Measurements from ENCODE around the gene IQSEC1. TPM values are rescaled to one million over a fixed set of nuclear protein-coding genes. Genes with fewer than 3 reads are reported as not detected.

Gene IQSEC1
- total and polyA plus RNA-seq, 2 experiments from 2014 or later: 21.2 to 24.7 TPM

DNA sequence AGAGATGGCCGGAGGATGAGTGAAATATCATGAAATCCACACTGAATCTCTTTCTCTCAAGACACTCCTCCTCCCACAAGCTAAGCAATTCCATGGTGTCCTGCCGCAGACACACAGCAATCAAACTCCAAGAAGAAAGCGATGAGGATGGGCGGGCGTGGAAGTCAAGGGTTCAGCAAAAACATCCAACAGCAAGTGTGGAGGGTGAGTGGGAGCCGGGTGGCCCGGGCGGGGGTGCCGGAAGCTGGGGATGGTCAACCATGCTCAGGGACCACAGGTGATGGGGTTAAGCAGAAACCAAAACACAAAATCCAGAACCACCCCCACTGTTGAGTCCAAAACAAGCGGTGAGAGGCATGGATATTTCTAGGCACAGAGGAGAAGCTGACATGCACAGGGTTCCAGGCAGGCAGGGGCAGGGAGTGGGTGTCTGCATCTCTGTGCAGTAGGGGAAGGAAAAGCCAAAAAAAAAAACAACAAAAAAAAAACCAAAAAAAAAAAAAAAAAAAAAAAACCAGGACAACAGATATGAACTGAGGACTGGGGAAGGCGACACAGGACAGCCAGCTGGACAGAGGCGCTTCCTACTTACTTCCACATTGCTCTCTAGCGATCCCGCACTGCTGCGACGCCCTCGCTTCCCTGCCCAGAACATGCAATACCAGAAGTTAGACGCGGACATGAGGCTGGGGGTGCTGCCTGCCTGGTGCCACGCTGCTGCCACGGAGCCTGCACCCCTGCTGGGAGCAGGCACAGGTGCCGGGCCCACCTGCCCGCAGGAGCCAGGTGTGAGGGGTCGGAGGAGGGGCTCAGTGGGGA lies 170.8 kb downstream of the IQSEC1 start:
- DNase-seq (ENCODE audit: low spot score): no peak
- Histone ChIP-seq H3K27ac (no peak overlapping the region), H2AFZ (no peak overlapping the region), H3K4me2 (no peak overlapping the region), H3K4me3 (no peak overlapping the region), H4K20me1 (ENCODE audit: insufficient read depth, poor library complexity, severe bottlenecking) (no peaks in the 10 kb centered on the region), H3K4me1 (ENCODE audit: insufficient read depth) (no peaks in the 10 kb centered on the region), H3K9me3 (ENCODE audit: low read depth) (no peaks in the 10 kb centered on the region), H3K9me2 (replicated peaks; ENCODE audit: insufficient read depth) (no peaks in the 10 kb centered on the region), H3K36me3 (replicated peaks; ENCODE audit: insufficient read depth, low read depth) (no peaks in the 10 kb centered on the region), H3K27me3 (no peaks in the 10 kb centered on the region), H3K79me2 (no peaks in the 10 kb centered on the region)
- TF ChIP-seq, protein P1, sequence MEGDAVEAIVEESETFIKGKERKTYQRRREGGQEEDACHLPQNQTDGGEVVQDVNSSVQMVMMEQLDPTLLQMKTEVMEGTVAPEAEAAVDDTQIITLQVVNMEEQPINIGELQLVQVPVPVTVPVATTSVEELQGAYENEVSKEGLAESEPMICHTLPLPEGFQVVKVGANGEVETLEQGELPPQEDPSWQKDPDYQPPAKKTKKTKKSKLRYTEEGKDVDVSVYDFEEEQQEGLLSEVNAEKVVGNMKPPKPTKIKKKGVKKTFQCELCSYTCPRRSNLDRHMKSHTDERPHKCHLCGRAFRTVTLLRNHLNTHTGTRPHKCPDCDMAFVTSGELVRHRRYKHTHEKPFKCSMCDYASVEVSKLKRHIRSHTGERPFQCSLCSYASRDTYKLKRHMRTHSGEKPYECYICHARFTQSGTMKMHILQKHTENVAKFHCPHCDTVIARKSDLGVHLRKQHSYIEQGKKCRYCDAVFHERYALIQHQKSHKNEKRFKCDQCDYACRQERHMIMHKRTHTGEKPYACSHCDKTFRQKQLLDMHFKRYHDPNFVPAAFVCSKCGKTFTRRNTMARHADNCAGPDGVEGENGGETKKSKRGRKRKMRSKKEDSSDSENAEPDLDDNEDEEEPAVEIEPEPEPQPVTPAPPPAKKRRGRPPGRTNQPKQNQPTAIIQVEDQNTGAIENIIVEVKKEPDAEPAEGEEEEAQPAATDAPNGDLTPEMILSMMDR (IDR thresholded peaks at IDR 0.05; ENCODE audit: poor library complexity): no peak
- TF ChIP-seq EZH2 (IDR thresholded peaks at IDR 0.05; ENCODE audit: borderline replicate concordance) (no peak), EZH2phosphoT487 (IDR thresholded peaks at IDR 0.05; ENCODE audit: low read depth, severe bottlenecking, unreplicated experiment) (no peak)
- 95% methylated on average over 24 of the region's 24 CpGs for WGBS (ENCODE audit: low lambda C conversion rate, missing lambda C conversion rate)

DNA sequence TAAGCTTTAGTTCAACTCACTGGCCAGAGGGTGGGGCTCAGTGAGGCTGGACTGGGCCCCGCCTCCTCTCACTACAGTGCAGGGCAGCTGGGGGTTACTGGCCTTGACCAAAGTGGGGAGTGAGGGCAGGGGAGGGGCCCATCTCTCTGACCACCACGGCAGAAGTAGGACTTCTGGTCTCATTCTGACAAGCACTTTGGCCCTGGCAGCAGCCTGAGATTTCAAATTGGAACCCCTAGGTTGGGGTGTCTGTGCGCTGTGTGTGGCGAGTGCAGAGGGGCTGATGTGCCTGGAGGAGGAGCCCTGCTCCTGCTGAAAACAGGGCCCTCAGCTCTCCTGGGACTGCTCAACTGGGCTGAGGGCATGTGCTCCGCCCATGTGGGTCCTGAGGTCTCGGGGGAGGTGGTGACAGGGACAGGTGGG lies 171.6 kb downstream of the IQSEC1 start:
- H3K4me3 ChIP-seq: no peak overlapping the region
- no peak overlapping the region for H3K27ac ChIP-seq
- H4K20me1 ChIP-seq (ENCODE audit: insufficient read depth, poor library complexity, severe bottlenecking): no peaks in the 10 kb centered on the region
- no peaks in the 10 kb centered on the region for H3K9me2 ChIP-seq (replicated peaks; ENCODE audit: insufficient read depth)
- no peaks in the 10 kb centered on the region for H3K36me3 ChIP-seq (replicated peaks; ENCODE audit: insufficient read depth, low read depth)
- no peaks in the 10 kb centered on the region for H3K9me3 ChIP-seq (ENCODE audit: low read depth)
- H3K4me2 ChIP-seq: no peak overlapping the region
- no peak for TF ChIP-seq EZH2phosphoT487 (IDR thresholded peaks at IDR 0.05; ENCODE audit: low read depth, severe bottlenecking, unreplicated experiment)
- TF ChIP-seq, protein P1 (IDR thresholded peaks at IDR 0.05; ENCODE audit: poor library complexity): no peak
- 81% methylated on average over 6 of the region's 6 CpGs for WGBS (ENCODE audit: low lambda C conversion rate, missing lambda C conversion rate)
- H2AFZ ChIP-seq: no peak overlapping the region
- H3K4me1 ChIP-seq (ENCODE audit: insufficient read depth): no peaks in the 10 kb centered on the region
- DNase-seq (ENCODE audit: low spot score): no peak
- H3K27me3 ChIP-seq: no peaks in the 10 kb centered on the region
- no peaks in the 10 kb centered on the region for H3K79me2 ChIP-seq

DNA sequence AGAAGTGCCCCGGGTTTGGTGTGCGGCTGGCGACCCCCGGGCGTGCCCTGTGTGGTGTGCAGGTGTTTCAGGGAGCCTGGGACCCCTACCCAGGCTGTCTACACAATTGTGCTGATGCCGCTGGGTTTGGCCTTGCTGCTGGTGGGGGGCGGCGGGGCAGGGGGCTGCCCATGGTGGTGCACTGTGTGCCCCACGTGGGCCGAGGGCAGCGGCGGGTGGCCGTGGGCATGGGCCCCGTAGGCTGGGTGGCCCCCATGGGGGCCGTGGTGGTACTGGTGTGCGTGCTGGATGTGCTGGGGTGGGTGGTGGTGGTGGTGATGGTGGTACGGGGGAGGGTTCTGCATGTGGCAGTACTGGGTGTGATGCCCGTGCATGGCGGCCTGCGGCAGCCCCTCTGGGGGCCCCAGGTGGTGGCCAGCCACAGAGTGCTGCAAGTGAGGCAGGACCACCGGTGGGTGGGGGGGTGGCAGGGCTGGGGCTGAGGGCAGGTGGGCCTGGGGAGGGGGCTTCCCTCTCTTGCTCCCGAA lies 172.3 kb downstream of the IQSEC1 start:
- H4K20me1 ChIP-seq (ENCODE audit: insufficient read depth, poor library complexity, severe bottlenecking): no peaks in the 10 kb centered on the region
- no peaks in the 10 kb centered on the region for H3K79me2 ChIP-seq
- TF ChIP-seq EZH2 (IDR thresholded peaks at IDR 0.05; ENCODE audit: borderline replicate concordance): no peak
- TF ChIP-seq, protein P1 (IDR thresholded peaks at IDR 0.05; ENCODE audit: poor library complexity): no peak
- no peak for TF ChIP-seq EZH2phosphoT487 (IDR thresholded peaks at IDR 0.05; ENCODE audit: low read depth, severe bottlenecking, unreplicated experiment)
- H3K4me1 ChIP-seq (ENCODE audit: insufficient read depth): no peaks in the 10 kb centered on the region
- H3K36me3 ChIP-seq (replicated peaks; ENCODE audit: insufficient read depth, low read depth): no peaks in the 10 kb centered on the region
- DNase-seq (ENCODE audit: low spot score): no peak
- 100% methylated on average over 9 of the region's 22 CpGs for WGBS (ENCODE audit: low lambda C conversion rate, missing lambda C conversion rate)
- H3K27ac ChIP-seq: no peak overlapping the region
- H2AFZ ChIP-seq: no peak overlapping the region
- no peaks in the 10 kb centered on the region for H3K9me3 ChIP-seq (ENCODE audit: low read depth)
- H3K27me3 ChIP-seq: no peaks in the 10 kb centered on the region
- no peak overlapping the region for H3K4me2 ChIP-seq
- no peak overlapping the region for H3K4me3 ChIP-seq
- no peaks in the 10 kb centered on the region for H3K9me2 ChIP-seq (replicated peaks; ENCODE audit: insufficient read depth)

Data from hepatocyte (in vitro differentiated cells).